Activated gamma-delta T cell treated with Interleukin-2 at 50 U/mL for 16 hours (primary cell): ENCODE measurements around the gene SP8.

Source experiments
- DNase-seq: peaks from one replicate; pipeline ENCODE4 v3.0.0-alpha.2; 2020

The SP8 gene

GRCh38 chr7:20793694-20794394, 7.2 kb upstream of the SP8 start:
- no peak for DNase-seq

DNA sequence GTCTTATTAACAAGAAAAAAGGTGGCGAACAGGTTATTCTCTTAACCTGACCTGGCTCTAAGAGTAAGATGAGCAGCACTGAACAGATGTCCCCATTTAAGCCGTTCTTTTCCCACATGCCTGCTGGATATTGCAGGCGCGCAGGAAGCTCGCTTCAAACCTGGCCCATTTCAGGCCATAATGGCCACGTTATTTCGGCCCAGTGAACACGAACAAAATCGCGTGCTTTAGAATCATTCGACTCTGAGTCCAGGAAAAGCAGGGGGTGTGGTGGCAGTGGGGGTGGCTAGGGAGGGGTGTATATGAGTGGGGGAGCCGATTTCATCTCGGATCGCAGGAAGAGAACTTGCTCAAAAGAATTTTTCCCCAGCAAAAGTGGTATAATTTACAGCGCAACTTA, 6.6 kb upstream of the SP8 start:
- DNase-seq, result no peak

GRCh38 chr7:20791538-20792434, 5.1 kb upstream of the SP8 start:
- no peak for DNase-seq

DNA sequence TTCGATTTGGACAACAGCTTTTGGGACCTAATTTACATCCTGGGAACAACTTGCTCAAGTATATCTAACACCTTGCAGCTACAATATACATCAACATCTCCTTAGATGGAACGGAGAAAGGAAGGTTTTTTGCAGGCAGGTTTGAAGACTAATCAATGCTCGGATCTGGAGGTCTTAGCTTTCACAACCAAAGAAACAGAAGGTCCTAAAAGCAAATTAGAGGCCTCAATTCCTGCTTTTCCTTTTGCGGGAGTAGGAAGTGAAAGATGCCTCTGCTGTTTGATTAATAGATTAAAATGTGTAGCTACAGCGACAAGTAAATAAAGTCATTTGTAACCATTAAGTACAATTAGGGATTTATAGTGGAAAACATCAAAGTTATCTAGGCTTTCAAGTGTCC, 3.7 kb upstream of the SP8 start:
- no peak for DNase-seq

DNA sequence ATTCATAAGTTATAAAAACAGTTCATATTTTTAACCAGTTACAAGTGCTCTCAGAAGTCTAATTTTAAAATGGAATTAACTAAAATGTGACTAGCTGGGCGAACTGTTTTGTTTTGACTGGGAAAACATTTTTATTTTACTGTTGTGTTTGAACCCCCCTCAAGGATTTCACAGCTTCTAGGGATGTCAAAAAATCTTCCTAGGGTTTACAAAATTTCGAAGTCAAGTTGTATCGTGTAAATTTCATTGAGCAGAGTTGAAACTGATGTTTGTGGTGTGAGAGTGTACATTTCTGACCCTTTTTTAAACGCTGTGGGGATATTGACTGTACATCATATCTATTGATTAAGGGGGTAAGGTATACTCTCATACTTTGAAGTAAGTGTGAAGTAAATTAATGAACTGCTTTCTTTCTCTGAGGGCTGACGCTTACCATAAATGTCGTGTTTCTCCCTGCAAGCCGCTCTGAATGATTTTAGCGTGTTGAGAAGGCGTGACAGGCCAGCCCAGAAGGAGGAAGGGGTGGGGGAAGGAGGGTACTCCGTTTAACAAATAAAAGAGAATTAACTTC, 1.8 kb upstream of the SP8 start:
- no peak for DNase-seq

DNA sequence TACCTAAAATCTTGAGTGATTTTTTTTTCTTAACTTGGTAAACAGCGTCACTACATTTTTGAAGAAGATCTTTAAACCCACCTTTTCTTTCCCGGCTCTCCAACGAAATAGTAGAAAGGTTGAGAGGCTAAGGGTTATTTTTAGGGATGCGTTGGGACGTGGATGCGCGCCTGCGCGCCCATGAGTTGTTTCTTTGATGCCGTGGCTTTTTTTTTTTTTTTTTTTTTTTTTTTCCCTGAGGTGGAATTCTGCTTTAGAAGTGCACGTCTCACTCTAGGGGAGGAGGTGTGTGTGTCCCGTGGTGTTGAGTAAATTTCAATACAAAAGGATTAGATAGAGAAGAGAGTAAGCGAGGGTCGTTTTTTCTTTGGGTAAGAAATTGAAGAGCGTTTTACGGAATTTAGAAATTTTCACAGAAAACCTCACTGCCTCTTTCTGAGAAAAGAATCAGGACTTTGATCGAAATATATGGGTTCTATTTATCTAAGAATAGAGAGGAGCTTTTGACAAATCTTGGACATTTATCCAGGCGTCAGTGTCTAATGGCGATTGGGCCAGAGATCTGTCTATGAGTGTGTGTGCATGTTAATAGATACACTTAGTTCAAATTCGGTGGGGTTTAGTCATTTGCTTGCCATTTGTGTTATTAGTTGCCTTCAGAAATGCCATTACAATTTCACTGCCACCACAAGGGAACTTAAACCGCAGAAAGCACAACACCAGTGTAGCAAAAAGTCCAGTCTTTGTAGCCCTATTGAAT, 1.2 kb upstream of the SP8 start:
- no peak for DNase-seq

DNA sequence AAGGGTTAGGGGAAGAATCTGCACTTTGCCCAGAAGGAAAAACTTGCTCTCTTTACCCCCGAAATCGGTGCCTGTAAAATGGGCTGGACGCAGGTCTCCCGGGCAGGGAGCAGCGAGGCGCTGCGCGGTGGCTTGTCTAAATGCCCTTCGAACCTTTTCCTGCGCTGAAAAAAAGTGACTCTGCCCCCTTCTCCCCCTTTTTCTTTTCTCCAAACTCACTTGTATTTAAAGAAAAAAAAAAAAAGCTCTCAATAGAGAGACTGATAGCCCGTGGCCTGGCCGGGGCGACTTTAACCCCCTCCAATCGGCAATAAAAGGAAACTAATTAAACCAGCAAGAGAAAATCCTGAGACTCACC, 286 bp downstream of the SP8 start:
- no peak for DNase-seq

DNA sequence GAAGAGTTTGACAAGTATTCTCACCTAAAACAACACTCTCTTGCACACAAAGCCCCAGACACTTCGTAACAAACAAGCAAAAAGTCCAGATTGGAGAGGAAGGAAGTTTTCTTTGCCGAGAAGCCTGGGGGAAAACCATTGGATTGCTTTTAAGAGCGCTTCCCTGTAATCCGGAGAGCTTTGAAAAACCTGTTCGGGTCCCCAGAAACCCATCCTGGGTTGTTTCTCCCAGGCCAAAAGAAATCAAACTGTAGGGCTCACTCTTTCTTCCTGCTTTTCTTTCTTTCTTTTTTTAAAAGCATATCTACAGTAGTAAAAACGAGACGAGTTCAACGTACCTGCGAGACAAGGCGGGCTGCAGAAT, 655 bp downstream of the SP8 start:
- no peak for DNase-seq

DNA sequence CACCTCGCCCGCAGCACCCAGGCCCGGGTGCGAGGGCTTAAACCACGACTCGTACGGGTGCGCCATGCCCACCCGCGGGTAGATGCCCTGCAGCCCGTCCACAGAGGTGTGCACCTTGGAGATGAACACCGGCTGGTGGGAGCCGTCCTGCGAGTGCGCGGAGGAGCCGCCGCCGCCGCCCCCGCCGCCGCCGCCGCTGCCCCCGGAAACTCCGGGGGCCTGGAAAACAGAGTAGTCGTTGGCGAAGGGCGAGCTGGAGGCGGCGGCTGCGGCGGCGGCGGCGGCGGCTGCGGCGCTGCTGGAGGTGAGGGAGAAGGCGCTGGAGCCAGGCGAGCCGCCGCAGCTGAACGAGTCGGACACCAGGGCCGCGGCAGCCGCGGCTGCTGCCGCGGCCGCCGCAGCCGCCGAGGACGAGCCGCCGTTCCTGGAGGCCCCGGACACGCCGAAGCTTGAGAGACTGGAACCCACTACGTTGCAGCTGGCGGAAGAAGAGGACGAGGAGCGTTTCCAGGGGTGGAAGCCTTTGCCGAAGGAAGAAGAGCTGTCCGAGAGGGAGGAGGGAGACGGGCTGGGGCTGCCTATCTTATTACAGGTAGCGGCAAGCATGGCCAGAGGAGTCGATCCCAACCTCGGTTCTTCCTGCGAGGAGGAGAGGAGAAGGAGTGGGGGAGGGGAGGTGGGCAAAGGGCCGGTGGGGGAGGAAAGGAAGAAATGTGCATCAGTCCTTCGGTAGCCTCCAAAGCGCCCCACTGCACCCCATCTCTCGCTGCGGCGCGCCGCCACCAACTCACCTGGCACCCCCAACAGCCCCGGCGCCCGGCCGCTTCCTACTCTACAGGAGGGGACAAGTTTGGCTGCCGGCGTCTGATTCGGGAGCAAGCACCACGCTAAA, 1.3 kb downstream of the SP8 start:
- no peak for DNase-seq

GRCh38 chr7:20784388-20785156, 2.1 kb downstream of the SP8 start:
- DNase-seq, result no peak

GRCh38 chr7:20783700-20784387, 2.8 kb downstream of the SP8 start:
- no peak for DNase-seq

DNA sequence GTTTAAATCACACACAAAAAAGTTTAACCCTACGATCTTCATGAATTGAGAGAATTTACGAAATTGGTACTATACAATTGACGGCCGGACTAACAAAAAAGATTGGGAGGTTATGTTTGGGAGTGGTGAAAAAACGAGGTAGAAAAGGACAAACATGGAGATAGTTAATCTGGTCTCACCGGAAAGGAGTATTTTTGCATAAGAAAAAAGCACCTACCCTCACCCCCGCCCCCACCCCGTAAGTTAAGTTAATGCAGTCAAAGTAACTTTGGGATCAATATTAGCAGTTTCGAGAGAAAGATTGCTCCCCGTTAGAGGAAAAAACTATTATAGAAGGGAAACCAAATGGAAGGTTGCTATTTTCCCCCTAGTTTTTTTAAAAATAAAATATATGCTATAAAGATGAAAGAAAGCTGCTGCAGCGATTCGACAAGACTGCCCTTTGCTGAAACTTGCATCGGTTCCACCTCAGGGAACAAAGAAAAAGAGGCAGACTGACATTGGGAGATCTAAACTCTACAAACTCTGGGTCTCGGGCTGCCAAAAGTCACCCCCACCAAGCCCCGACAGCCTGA, 3.5 kb downstream of the SP8 start:
- no peak for DNase-seq

GRCh38 chr7:20779041-20779440, 7.6 kb downstream of the SP8 start:
- no peak for DNase-seq

DNA sequence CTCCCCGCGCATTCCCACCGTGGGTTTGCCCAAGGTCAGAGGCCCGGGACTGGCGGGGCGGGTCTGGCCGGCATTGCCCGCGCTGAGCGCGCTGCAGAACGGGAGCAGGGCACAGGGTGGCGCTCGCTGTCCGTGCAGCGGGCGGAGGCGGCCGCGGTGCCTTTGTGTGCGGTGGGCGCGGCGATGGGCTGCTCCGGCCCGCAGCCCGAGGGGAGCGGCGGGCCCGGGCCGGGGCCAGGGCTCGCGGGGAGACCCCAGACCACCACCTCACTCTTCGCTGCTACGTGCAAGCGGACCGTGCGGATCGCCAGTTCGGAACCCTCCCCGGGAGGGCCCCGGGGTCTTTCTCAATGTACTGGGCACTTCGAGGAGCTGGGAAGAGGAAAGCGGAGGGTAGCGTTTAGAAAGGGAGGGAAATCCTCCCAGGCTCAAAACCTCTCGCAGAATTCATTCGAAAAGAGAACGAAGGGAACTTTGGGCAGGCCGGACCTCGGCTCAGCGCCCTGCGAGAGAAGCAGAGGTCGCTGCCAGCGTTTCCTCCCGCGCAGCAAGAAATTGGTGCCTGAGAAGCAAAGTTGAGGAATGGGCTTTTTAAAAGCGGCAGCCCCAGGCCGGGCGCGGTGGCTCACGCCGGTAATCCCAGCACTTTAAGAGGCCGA, 8.5 kb downstream of the SP8 start:
- no peak for DNase-seq

- DNase-seq, result no peak
These were observed 9.2 kb downstream of the SP8 start for GRCh38 chr7:20777377-20778062.

- no peak for DNase-seq
These were observed 9.7 kb downstream of the SP8 start for GRCh38 chr7:20776942-20777341.

- DNase-seq, result no peak
These were observed 10.3 kb downstream of the SP8 start for GRCh38 chr7:20776214-20776911.

DNA sequence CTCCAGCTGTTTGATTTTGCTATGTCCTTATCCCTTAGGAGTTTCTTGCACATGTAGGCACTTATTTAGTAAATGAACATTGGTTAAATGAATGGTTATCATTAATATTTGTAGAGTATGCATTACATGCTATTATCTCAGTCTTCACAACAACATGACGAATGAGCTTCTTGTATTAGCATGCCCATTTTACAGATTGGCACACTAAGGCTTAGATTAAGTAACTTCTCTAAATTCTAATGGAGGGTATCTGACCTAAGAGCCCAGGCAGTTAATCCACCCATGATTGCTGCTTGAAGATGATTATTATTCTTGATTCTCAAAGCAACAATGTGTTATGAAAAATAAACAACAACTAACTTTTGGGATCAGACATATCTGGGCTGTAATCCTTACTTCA, 32.7 kb downstream of the SP8 start:
- DNase-seq, result no peak

- DNase-seq, result no peak
These were observed 36.8 kb downstream of the SP8 start for GRCh38 chr7:20749906-20750305.
